Measurements from ENCODE around the gene KRTAP9-4. TPM values are rescaled to one million over a fixed set of nuclear protein-coding genes. Genes with fewer than 3 reads are reported as not detected.
"Not testable (repeated sequence)": the region's sequence is repeated elsewhere in the genome, so short reads cannot be mapped to it uniquely, and the experiment has no call there.

The KRTAP9-4 gene
- total and polyA plus RNA-seq, 2 experiments from 2014 or later, result not detected

DNA sequence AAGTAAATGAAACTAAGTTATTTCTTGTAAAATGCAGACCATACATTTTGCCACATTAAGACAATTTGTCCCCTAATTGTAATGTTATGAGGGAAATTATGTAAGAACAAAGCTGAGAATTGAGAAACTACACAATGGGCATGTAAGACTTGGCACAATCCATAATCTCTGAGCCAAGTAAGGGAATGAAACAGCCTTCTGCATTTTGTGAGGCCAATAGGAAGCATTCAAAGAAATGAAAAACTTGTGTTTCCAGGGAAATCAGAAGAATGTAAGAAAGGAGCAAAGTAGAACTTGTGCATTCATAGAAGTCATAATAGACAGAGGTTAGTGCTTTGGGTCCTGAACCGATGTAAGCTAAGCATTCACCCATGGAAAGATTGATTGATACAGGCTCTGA lies 1.8 kb downstream of the KRTAP9-4 start:
- H2AFZ ChIP-seq, result no peak overlapping the region
- H3K79me2 ChIP-seq, result no peaks in the 10 kb centered on the region
- H4K20me1 ChIP-seq (ENCODE audit: insufficient read depth, poor library complexity, severe bottlenecking), result no peaks in the 10 kb centered on the region
- no peak overlapping the region for H3K4me3 ChIP-seq
- H3K4me2 ChIP-seq, result no peak overlapping the region
- H3K9me2 ChIP-seq (replicated peaks; ENCODE audit: insufficient read depth), result no peaks in the 10 kb centered on the region
- DNase-seq (ENCODE audit: low spot score), result no peak
- 87% methylated on average over 1 of the region's 1 CpG for WGBS (ENCODE audit: low lambda C conversion rate, missing lambda C conversion rate)
- peaks cover 30% of the 10 kb centered on the region for H3K27me3 ChIP-seq
- H3K9me3 ChIP-seq (ENCODE audit: low read depth), result no peaks in the 10 kb centered on the region
- no peak overlapping the region for H3K27ac ChIP-seq
- no peaks in the 10 kb centered on the region for H3K4me1 ChIP-seq (ENCODE audit: insufficient read depth)
- no peaks in the 10 kb centered on the region for H3K36me3 ChIP-seq (replicated peaks; ENCODE audit: insufficient read depth, low read depth)
- TF ChIP-seq EZH2phosphoT487 (IDR thresholded peaks at IDR 0.05; ENCODE audit: low read depth, severe bottlenecking, unreplicated experiment) (no peak), EZH2 (IDR thresholded peaks at IDR 0.05; ENCODE audit: borderline replicate concordance) (no peak), CTCF (IDR thresholded peaks at IDR 0.05; ENCODE audit: poor library complexity) (no peak)

GRCh38 chr17:41254861-41255260 lies 5.4 kb downstream of the KRTAP9-4 start:
- no peak overlapping the region for H2AFZ ChIP-seq
- no peaks in the 10 kb centered on the region for H3K36me3 ChIP-seq (replicated peaks; ENCODE audit: insufficient read depth, low read depth)
- H3K27ac ChIP-seq, result no peak overlapping the region
- peaks cover 37% of the 10 kb centered on the region for H3K27me3 ChIP-seq
- no peaks in the 10 kb centered on the region for H3K4me1 ChIP-seq (ENCODE audit: insufficient read depth)
- TF ChIP-seq EZH2 (IDR thresholded peaks at IDR 0.05; ENCODE audit: borderline replicate concordance), result no peak
- TF ChIP-seq CTCF (IDR thresholded peaks at IDR 0.05; ENCODE audit: poor library complexity), result no peak
- TF ChIP-seq EZH2phosphoT487 (IDR thresholded peaks at IDR 0.05; ENCODE audit: low read depth, severe bottlenecking, unreplicated experiment), result no peak
- no peaks in the 10 kb centered on the region for H3K79me2 ChIP-seq
- no peaks in the 10 kb centered on the region for H3K9me2 ChIP-seq (replicated peaks; ENCODE audit: insufficient read depth)
- no peak overlapping the region for H3K4me2 ChIP-seq
- no peaks in the 10 kb centered on the region for H4K20me1 ChIP-seq (ENCODE audit: insufficient read depth, poor library complexity, severe bottlenecking)
- H3K9me3 ChIP-seq (ENCODE audit: low read depth), result no peaks in the 10 kb centered on the region
- 0% methylated on average over 1 of the region's 1 CpG for WGBS (ENCODE audit: low lambda C conversion rate, missing lambda C conversion rate)
- no peak overlapping the region for H3K4me3 ChIP-seq
- peak; percentile 0 for DNase-seq (ENCODE audit: low spot score)

- not testable (repeated sequence) for H3K4me2 ChIP-seq; H2AFZ ChIP-seq; H3K27ac ChIP-seq; H3K36me3 ChIP-seq (replicated peaks; ENCODE audit: insufficient read depth, low read depth); H3K4me1 ChIP-seq (ENCODE audit: insufficient read depth); H3K79me2 ChIP-seq; H4K20me1 ChIP-seq (ENCODE audit: insufficient read depth, poor library complexity, severe bottlenecking); H3K9me2 ChIP-seq (replicated peaks; ENCODE audit: insufficient read depth); H3K9me3 ChIP-seq (ENCODE audit: low read depth); H3K4me3 ChIP-seq
- peak; percentile 0 for DNase-seq (ENCODE audit: low spot score)
- WGBS (ENCODE audit: low lambda C conversion rate, missing lambda C conversion rate), result 72% methylated on average over 5 of the region's 5 CpGs
- H3K27me3 ChIP-seq, result peaks cover 34% of the 10 kb centered on the region
Measured at GRCh38 chr17:41255381-41256290, 6.1 kb downstream of the KRTAP9-4 start, which contains the start of gene KRTAP9-9. Gene KRTAP9-9 (plus strand): TSS chr17:41255384.

DNA sequence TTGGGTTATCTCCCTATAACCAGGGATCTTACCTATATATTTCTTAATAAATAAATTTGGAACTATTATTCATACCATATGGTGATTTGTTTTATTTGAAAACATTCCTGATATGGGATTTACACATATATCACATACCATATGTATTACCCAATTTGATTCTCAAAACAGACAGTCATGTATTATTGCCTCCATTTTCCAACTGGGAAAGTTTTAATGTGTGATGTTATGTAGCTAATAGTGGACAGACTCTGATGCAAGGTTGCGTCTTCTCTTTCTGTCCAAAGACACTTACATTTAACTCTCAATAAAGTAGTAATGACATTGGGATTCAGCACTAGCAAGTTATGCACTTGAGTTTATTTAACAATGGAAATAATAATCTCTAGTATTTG lies 6.8 kb downstream of the KRTAP9-4 start:
- no peak overlapping the region for H2AFZ ChIP-seq
- H3K27ac ChIP-seq, result no peak overlapping the region
- H4K20me1 ChIP-seq (ENCODE audit: insufficient read depth, poor library complexity, severe bottlenecking), result no peaks in the 10 kb centered on the region
- no peak overlapping the region for H3K4me2 ChIP-seq
- TF ChIP-seq CTCF (IDR thresholded peaks at IDR 0.05; ENCODE audit: poor library complexity) (no peak), EZH2 (IDR thresholded peaks at IDR 0.05; ENCODE audit: borderline replicate concordance) (no peak), EZH2phosphoT487 (IDR thresholded peaks at IDR 0.05; ENCODE audit: low read depth, severe bottlenecking, unreplicated experiment) (no peak)
- no peaks in the 10 kb centered on the region for H3K36me3 ChIP-seq (replicated peaks; ENCODE audit: insufficient read depth, low read depth)
- no peak for DNase-seq (ENCODE audit: low spot score)
- no peaks in the 10 kb centered on the region for H3K9me2 ChIP-seq (replicated peaks; ENCODE audit: insufficient read depth)
- no peaks in the 10 kb centered on the region for H3K79me2 ChIP-seq
- H3K9me3 ChIP-seq (ENCODE audit: low read depth), result no peaks in the 10 kb centered on the region
- 89% methylated on average over 1 of the region's 1 CpG for WGBS (ENCODE audit: low lambda C conversion rate, missing lambda C conversion rate)
- no peaks in the 10 kb centered on the region for H3K4me1 ChIP-seq (ENCODE audit: insufficient read depth)
- H3K27me3 ChIP-seq, result peaks cover 33% of the 10 kb centered on the region
- no peak overlapping the region for H3K4me3 ChIP-seq
